ENCODE results near the gene KRTAP5-7. TPM values are rescaled to one million over a fixed set of nuclear protein-coding genes. Genes with fewer than 3 reads are reported as not detected.

KRTAP5-7 gene
- total and polyA plus RNA-seq, 2 of the 13 experiments (the other 11 are each of a cell fraction or from before 2014, with no cell fraction given): 0.54 TPM; not detected in 1

DNA sequence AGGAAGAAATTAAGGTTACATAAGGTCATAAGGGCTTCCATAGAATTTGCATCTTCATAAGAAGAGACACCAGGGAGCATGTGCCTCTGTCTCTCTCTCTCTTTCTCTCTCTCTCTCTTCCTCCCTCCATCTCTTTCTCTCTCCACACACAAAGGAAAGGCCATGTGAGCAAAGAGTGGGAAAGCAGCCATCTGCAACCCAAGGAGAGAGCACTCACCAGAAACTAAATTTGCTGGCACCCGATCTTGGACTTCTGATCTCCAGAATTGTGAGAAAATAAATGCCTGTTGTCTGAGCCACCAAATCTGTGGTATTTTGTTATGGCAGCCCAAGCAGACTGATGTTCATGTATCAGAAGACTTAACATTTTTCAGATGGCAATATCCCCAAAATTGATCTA, 31.9 kb downstream of the KRTAP5-7 start (continued):
- no peak for TF ChIP-seq ZC3H4 (CRISPR knock-in tag; IDR thresholded peaks at IDR 0.05; ENCODE audit: borderline replicate concordance)

DNA sequence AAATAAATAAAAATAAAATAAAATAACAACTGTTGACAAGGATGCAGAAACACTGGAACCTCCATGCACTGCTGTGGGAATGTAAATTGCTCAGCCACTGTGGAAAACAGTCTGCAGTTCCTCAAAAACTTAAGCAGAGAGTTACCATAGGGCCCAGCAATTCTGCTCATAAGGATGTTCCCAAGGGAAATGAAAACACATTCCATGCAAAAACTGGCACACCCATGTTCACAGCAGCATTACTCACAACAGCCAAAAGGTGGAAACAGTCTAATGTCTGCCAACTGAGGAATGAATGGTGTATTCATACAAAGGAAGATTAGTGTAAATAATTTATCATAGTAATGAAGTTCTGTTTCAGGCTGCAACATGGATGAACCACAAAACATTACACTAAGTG, 35.1 kb downstream of the KRTAP5-7 start:
- intact Hi-C loops (cut with micrococcal nuclease; ENCODE audit: unreplicated experiment): no loop called here
- in situ Hi-C loops (cut with HindIII; ENCODE audit: extremely low pct_ligation_motif_present, low pct_unique_long_range_greater_than_20kb): no loop called here
- peaks cover 3 to 5% of the 10 kb centered on the region in 2 experiments; a peak in 2 of 5 replicates for H3K27me3 ChIP-seq (ENCODE audit: control insufficient read depth in 1 of 2, insufficient read depth in 2 of 2, low read length in 2 of 2)
- no peak overlapping the region for H2AFZ ChIP-seq (ENCODE audit: low read length)
- H3K27ac ChIP-seq (ENCODE audit: extremely low read length, insufficient read depth, low read length): no peak overlapping the region
- H3K36me3 ChIP-seq (replicated peaks in 1 of 2; ENCODE audit: control insufficient read depth in 1 of 2, insufficient read depth in 2 of 2, low read length in 2 of 2): no peaks in the 10 kb centered on the region
- no peak overlapping the region for H3K4me2 ChIP-seq (ENCODE audit: low read depth, low read length)
- no peak overlapping the region for H3K9ac ChIP-seq (ENCODE audit: insufficient read depth, low read depth, low read length)
- no peak overlapping the region for H3K4me3 ChIP-seq (replicated peaks in 1 of 3; ENCODE audit: insufficient read depth in 1 of 3, low read depth in 2 of 3, low read length in 3 of 3)
- peaks cover 36% of the 10 kb centered on the region for H3K4me1 ChIP-seq (ENCODE audit: insufficient read depth, low read length)
- ATAC-seq (no peak), DNase-seq (ENCODE audit: low spot score) (no peak), FAIRE-seq (no peak)
- POLR2A ChIA-PET: no interaction called here
- BruUV-seq (replicated peaks): no TSS peak
- CTCF ChIA-PET (ENCODE audit: low intra/inter-chr PET ratio, low total read pairs): no interaction called here
- H3K9me3 ChIP-seq (ENCODE audit: low read length): no peaks in the 10 kb centered on the region
- H3K79me2 ChIP-seq (ENCODE audit: insufficient read depth, low read length): no peaks in the 10 kb centered on the region
- no peaks in the 10 kb centered on the region for H4K20me1 ChIP-seq (ENCODE audit: insufficient read depth, low read length)
- TF ChIP-seq REXO4 (CRISPR knock-in tag; IDR thresholded peaks at IDR 0.05; ENCODE audit: borderline replicate concordance) (no peak), ZNF18 (CRISPR knock-in tag; IDR thresholded peaks at IDR 0.05; ENCODE audit: insufficient replicate concordance) (no peak), ZNF414 (CRISPR knock-in tag; IDR thresholded peaks at IDR 0.05) (no peak), ZNF296 (CRISPR knock-in tag; conservative IDR thresholded peaks at IDR 0.05) (no peak), ZKSCAN5 (CRISPR knock-in tag; IDR thresholded peaks at IDR 0.05) (no peak), SOX6 (IDR thresholded peaks at IDR 0.05) (no peak), SOX6 (CRISPR knock-in tag; IDR thresholded peaks at IDR 0.05) (no peak), AKNA (CRISPR knock-in tag; IDR thresholded peaks at IDR 0.05; ENCODE audit: borderline replicate concordance) (no peak), PTBP1 (IDR thresholded peaks at IDR 0.05; ENCODE audit: low read depth, low read length, poor library complexity, severe bottlenecking) (no peak), THYN1 (CRISPR knock-in tag; IDR thresholded peaks at IDR 0.05; ENCODE audit: borderline replicate concordance, low read depth) (no peak), ZBTB7B (CRISPR knock-in tag; IDR thresholded peaks at IDR 0.05) (no peak), JUND (CRISPR knock-in tag; IDR thresholded peaks at IDR 0.05) (no peak)
- TF ChIP-seq, protein P1, sequence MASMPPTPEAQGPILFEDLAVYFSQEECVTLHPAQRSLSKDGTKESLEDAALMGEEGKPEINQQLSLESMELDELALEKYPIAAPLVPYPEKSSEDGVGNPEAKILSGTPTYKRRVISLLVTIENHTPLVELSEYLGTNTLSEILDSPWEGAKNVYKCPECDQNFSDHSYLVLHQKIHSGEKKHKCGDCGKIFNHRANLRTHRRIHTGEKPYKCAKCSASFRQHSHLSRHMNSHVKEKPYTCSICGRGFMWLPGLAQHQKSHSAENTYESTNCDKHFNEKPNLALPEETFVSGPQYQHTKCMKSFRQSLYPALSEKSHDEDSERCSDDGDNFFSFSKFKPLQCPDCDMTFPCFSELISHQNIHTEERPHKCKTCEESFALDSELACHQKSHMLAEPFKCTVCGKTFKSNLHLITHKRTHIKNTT (CRISPR knock-in tag; IDR thresholded peaks at IDR 0.05): no peak
- TF ChIP-seq, protein P2, sequence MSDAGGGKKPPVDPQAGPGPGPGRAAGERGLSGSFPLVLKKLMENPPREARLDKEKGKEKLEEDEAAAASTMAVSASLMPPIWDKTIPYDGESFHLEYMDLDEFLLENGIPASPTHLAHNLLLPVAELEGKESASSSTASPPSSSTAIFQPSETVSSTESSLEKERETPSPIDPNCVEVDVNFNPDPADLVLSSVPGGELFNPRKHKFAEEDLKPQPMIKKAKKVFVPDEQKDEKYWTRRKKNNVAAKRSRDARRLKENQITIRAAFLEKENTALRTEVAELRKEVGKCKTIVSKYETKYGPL (CRISPR knock-in tag; IDR thresholded peaks at IDR 0.05): no peak
